Right renal pelvis (tissue), 4 donors: ENCODE data around the gene ZBTB43. TPM values are rescaled to one million over a fixed set of nuclear protein-coding genes. Genes with fewer than 3 reads are reported as not detected.

Source experiments
- DNase-seq, 4 donors: peaks; one replicate each; pipeline ENCODE4 v3.0.0-alpha.2; 2013; ENCODE audit warnings: low read depth in 4 of 4, low spot score in 3 of 4, missing footprints in 1 of 4
- polyA plus RNA-seq, 4 donors: library from polyadenylated mRNA; unstranded; fragments of 120-200 nt; gene quantifications; one replicate each; pipeline ENCODE4 v1.2.1, GENCODE V29; 2013; ENCODE audit not compliant: insufficient read length in 4 of 4

The ZBTB43 gene
- polyA plus RNA-seq, 4 donors: 10.7 to 19.7 (median 15.3) TPM

DNA sequence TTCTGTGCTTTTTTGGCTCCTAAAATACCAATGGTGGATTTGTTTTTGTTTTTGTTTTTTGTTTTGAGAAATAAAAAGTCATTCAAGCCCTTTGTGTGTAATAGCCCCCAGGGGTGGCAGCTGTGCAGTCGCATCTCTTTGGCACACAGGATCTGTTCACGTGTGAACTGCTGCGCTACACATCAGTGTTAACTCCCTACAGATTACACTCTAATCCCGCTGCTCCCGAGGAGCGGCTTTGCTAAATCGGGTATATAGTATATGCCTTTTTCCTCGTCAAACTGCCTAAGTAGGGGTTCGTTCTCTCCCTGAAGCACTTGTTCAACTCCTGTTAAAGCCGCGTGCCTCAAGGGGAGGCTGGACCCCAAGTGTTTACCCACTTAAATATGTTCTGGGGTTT lies 77.9 kb downstream of the ZBTB43 start:
- DNase-seq: no peak

DNA sequence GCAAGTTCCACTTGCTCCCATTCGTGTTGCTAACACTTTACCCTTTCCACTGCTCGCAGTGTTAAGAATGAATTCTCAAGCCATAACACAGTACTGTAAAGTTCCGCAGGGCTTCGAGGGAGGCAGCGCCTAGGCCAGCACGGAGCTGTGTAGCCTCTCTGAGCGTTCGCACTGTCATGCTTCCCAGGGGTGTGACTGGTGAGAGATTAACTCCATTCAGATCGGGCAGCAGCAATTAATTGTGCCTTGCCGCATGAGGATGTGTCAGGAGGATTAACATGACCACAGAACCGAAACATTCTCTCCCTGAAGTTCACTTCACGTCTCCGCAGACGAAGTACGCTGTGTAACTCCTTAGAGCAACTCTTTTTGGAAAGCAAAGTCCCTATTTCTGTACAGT lies 78.8 kb downstream of the ZBTB43 start:
- DNase-seq: no peak

DNA sequence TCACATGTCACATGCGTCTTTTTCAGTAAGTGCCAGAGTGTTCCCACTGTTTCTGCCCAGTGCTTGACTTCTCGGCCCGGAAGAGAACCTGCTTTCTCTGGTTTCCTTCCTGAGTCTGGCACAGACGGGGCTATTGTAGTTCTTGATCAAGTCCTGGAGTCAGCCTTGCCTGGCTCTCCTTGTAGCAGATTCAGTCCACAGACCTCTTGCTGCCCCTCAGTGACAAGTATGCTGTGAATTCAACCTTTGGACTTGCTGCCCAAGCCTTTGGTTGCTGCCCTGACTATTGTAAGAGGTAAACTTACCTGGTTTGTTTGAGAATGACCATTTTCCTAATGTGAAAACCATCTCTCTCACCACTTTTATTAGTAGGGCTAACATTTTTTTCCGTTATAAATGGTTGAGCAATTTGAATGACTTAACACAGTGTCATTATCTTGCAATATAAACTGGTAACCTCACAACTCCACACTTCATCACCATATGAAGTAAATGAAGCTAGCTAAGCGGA lies 80.3 kb downstream of the ZBTB43 start:
- no peak for DNase-seq

DNA sequence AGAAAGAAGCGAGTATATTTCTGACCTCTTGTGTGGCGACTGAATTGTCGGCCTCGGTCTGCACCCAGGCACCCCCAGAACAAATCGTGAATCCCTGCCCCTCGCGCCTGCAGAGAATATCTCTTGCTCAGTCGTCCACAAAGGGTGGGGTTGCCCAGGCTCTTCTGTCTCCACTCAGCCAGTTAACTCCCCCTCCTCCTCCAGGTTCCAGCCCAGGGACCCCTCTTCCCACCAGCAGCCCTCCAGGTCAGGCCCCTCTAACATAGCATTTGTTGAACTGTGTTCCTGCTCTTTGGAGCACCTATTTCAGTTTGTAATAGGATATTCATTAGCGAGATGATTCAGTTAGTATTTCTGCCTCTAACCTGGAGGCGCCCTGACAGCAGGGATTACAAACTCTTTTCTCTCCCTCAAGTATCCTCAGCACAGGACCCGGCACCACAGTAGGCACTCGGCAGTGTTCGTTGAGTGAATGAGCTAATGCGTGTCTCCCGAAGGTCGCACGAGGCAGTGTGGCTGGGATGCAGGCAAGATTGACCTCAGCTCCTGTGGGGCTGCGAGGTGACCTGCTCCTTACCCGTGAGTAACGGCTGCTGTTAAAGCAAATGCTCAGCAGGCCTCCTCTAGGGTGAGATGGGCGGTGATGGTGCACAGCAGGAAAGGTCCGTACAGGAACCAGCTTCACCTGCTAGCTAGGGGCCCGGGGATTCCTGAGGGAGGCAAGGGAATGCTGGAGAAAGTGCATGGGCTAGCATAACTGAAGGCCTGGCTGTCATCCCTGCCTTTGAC lies 81.4 kb downstream of the ZBTB43 start:
- DNase-seq: no peak

DNA sequence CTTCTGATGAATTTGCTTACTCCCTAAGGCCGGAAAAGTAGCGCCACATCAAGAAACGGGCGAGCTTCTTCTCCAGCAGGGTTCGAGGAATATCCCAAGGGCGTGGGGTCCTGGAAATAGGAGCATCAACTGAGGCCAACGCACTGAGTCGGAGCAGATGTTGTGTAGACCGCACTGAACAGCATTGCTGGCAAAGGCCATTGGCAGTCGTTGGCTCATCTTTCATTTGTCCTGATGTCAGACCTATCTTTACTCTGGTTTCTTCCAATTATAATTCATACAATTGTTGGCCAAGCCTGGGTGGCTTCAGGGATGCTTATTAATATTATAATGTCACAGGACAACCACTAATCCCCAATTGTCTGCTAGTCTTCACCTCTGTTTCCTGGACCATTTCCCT lies 82.1 kb downstream of the ZBTB43 start:
- DNase-seq: no peak

Other genes starting within 250 kb of the ZBTB43 start
- 10 to 100 TPM; 17.6 to 22.9 (median 19.5) TPM for gene LMX1B, start 191.1 kb upstream of the ZBTB43 start, polyA plus RNA-seq
- gene ZBTB34, start 55.6 kb downstream of the ZBTB43 start, polyA plus RNA-seq: 10 to 100 TPM; 18.6 to 24.8 (median 23.3) TPM
- 10 to 100 TPM; 21.1 to 28.1 (median 24.0) TPM for gene RALGPS1, start 109.7 kb downstream of the ZBTB43 start, polyA plus RNA-seq